H1 (cell line): Measurements from ENCODE around the gene VDR. TPM values are rescaled to one million over a fixed set of nuclear protein-coding genes. Genes with fewer than 3 reads are reported as not detected.

Source experiments
- BACH1 ChIP-seq: IDR thresholded peaks from 2 replicates; pipeline ENCODE4 v1.6.1; 2012; ENCODE audit warnings: low read length, improper control_type of control experiment
- CBX5 ChIP-seq: fragments of 300-800, 300-1000 bp; sonication (generic); IDR thresholded peaks from 2 replicates; pipeline ENCODE4 v1.7.1; 2016; ENCODE audit warnings: antibody characterized with exemption, low read length, low read depth
- CHD1 ChIP-seq: IDR thresholded peaks from 2 replicates; pipeline ENCODE4 v1.6.1; 2012; ENCODE audit warnings: low read depth, low read length, improper control_type of control experiment
- CTBP2 ChIP-seq: IDR thresholded peaks from 2 replicates; pipeline ENCODE4 v1.7.0; 2011; ENCODE audit warnings: borderline replicate concordance, mild to moderate bottlenecking, moderate library complexity, mixed read lengths, low read length; ENCODE audit not compliant: insufficient read depth, insufficient read length
- EGR1 ChIP-seq: IDR thresholded peaks from 2 replicates; pipeline ENCODE4 v1.6.1; 2011; ENCODE audit warnings: low read depth, low read length, borderline replicate concordance
- EP300 ChIP-seq, 2 experiments: IDR thresholded peaks; 1 replicate in 1 of 2; 2 replicates in 1 of 2; pipeline ENCODE4 v1.6.1; 2011 to 2012; ENCODE audit warnings: low read depth in 2 of 2, low read length in 2 of 2, mild to moderate bottlenecking in 2 of 2, borderline replicate concordance in 1 of 2, inconsistent platforms in 1 of 2, moderate library complexity in 1 of 2
- HDAC6 ChIP-seq: IDR thresholded peaks from one replicate; pipeline ENCODE4 v1.7.1; 2012; ENCODE audit warnings: low read depth, mild to moderate bottlenecking, inconsistent platforms, low read length, moderate library complexity
- JUND ChIP-seq: IDR thresholded peaks from 2 replicates; pipeline ENCODE4 v1.6.1; 2011; ENCODE audit warnings: mild to moderate bottlenecking, improper control_type of control experiment, low read length
- KDM4A ChIP-seq: IDR thresholded peaks from one replicate; pipeline ENCODE4 v1.7.1; 2012; ENCODE audit warnings: low read depth, mild to moderate bottlenecking, moderate library complexity, low read length, inconsistent platforms; ENCODE audit not compliant: severe bottlenecking
- NRF1 ChIP-seq: IDR thresholded peaks from 2 replicates; pipeline ENCODE4 v1.6.1; 2011; ENCODE audit warnings: mild to moderate bottlenecking, low read depth, low read length, improper control_type of control experiment
- POU5F1 ChIP-seq: IDR thresholded peaks from 2 replicates; pipeline ENCODE4 v1.6.1; 2011; ENCODE audit warnings: low read depth, mild to moderate bottlenecking, low read length, moderate library complexity
- RAD21 ChIP-seq, 2 experiments: IDR thresholded peaks in 1 of 2; conservative IDR thresholded peaks in 1 of 2; 2 replicates each; pipeline ENCODE4 v1.6.1; 2011; ENCODE audit warnings: low read depth in 2 of 2, low read length in 2 of 2, improper control_type of control experiment in 1 of 2, inconsistent platforms in 1 of 2, mild to moderate bottlenecking in 1 of 2, moderate library complexity in 1 of 2
- RNF2 ChIP-seq: fragments of 200-900, 300-1000 bp; sonication (generic); IDR thresholded peaks from 2 replicates; pipeline ENCODE4 v1.7.1; 2016; ENCODE audit warnings: borderline replicate concordance, low read depth, mild to moderate bottlenecking, antibody characterized with exemption, low read length; ENCODE audit not compliant: poor library complexity, severe bottlenecking; ENCODE audit errors: missing control alignments
- SP1 ChIP-seq: IDR thresholded peaks from 2 replicates; pipeline ENCODE4 v1.6.1; 2011; ENCODE audit warnings: low read depth, low read length
- SP2 ChIP-seq: IDR thresholded peaks from 2 replicates; pipeline ENCODE4 v1.6.1; 2012; ENCODE audit warnings: mild to moderate bottlenecking, low read length, inconsistent platforms
- SRF ChIP-seq: IDR thresholded peaks from 2 replicates; pipeline ENCODE4 v1.6.1; 2011; ENCODE audit warnings: mild to moderate bottlenecking, low read depth, low read length, moderate library complexity
- SUZ12 ChIP-seq: fragments of 200-600 bp; sonication (generic); IDR thresholded peaks from 2 replicates; pipeline ENCODE4 v1.6.1; 2012; ENCODE audit warnings: mild to moderate bottlenecking, inconsistent platforms, low read length, moderate library complexity, mixed read lengths
- TCF12 ChIP-seq: IDR thresholded peaks from 2 replicates; pipeline ENCODE4 v1.6.1; 2011; ENCODE audit warnings: low read depth, mild to moderate bottlenecking, low read length
- TEAD4 ChIP-seq: IDR thresholded peaks from 2 replicates; pipeline ENCODE4 v1.6.1; 2012; ENCODE audit warnings: low read depth, low read length, inconsistent platforms, mixed read lengths
- YY1 ChIP-seq: IDR thresholded peaks from 2 replicates; pipeline ENCODE4 v1.6.1; 2011; ENCODE audit warnings: low read depth, mild to moderate bottlenecking, low read length
- polyA plus RNA-seq, 7 experiments: library from polyadenylated mRNA; depleted of rRNA in 3 of 7; stranded (reverse) in 5 of 7; unstranded in 2 of 7; fragments of >200 nt in 5 of 7; fragments of 200-250 nt in 2 of 7; gene quantifications; 1 replicate in 5 of 7; 2 replicates in 1 of 7; 4 replicates in 1 of 7; pipeline versions ENCODE4 v1.2.1 to v1.2.3, GENCODE V29; 2011 to 2013; ENCODE audit warnings: missing spikeins in 2 of 7, mixed read lengths in 2 of 7
- total RNA-seq: library from RNA; stranded (reverse); fragmentation: NEBNext Ultra II Directional; extraction: Animal tissue kit (Norgen Biotek cat#: 25700); gene quantifications from 2 replicates; pipeline ENCODE4 v1.2.1, GENCODE V29; 2021
- TF ChIP-seq, protein P1 (sequence below): IDR thresholded peaks from 2 replicates; pipeline ENCODE4 v1.6.1; 2011; ENCODE audit warnings: low read length, improper control_type of control experiment

Gene VDR
- total and polyA plus RNA-seq, 2 of the 8 experiments (the other 6 are each of a cell fraction or from before 2014, with no cell fraction given): 0.44 to 0.65 TPM

GRCh38 chr12:47812797-47813510, 91.8 kb downstream of the VDR start (continued):
- TF ChIP-seq HDAC6 (no peak), EGR1 (no peak), SP1 (no peak), SP2 (no peak), POU5F1 (no peak), BACH1 (no peak), JUND (peak; percentile 87), RNF2 (no peak), SUZ12 (no peak), NRF1 (no peak), RAD21 (IDR thresholded peaks at IDR 0.05 in 1 of 2, conservative IDR thresholded peaks at IDR 0.05 in 1 of 2; ENCODE audit: low read depth in 2 of 2, low read length in 2 of 2) (no peak), SRF (no peak), TEAD4 (peak; percentile 84), CTBP2 (no peak), CHD1 (no peak), KDM4A (peak; percentile 33), TCF12 (no peak), CBX5 (no peak), YY1 (no peak), EP300 (IDR thresholded peaks at IDR 0.05; ENCODE audit: borderline replicate concordance in 1 of 2, low read depth in 2 of 2, low read length in 2 of 2) (peak in 1 of 2 experiments; percentile 77; a peak in 1 of 3 replicates)
- TF ChIP-seq, protein P1, sequence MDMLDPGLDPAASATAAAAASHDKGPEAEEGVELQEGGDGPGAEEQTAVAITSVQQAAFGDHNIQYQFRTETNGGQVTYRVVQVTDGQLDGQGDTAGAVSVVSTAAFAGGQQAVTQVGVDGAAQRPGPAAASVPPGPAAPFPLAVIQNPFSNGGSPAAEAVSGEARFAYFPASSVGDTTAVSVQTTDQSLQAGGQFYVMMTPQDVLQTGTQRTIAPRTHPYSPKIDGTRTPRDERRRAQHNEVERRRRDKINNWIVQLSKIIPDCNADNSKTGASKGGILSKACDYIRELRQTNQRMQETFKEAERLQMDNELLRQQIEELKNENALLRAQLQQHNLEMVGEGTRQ: no peak
